ENCODE data around the gene CYP27A1.

CYP27A1 gene

DNA sequence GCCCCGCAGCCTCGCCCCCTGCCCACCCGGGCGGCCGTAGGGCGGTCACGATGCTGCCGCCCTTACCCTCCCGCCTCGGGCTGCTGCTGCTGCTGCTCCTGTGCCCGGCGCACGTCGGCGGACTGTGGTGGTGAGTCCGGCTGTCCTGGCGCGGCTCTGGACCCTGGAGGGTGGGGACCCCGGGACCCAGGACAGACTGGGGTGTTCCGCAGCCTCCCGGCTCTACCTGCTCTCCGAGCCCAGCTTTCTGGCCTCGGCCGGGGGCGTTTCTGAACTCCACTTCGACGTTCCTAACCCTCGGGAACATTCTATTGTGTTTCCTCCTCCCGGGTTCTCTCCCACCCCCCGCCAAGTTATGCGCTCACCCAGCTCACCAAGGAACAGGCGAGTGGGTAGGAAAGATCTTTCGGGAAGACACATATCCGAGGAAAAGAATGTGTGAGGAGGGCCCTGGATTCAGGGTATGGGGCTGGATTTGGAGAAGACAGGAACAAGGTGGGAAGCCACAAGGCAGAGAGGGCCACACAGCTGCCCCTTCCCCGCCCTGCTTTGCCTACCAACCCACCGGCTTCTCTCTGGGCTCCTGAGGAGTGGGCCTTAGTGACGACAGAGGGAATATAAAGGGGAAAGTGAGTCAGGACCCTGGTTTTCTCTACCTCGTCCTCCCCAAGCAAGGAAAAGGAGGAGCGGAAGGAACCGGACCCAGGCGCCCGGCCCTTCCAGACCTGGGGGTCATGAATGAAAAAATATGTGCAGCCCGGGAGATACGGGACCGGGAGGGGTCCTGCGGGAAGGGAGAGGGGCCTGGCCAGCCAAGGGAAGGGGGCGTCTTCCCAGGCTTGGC, 78.3 kb downstream of the CYP27A1 start:
- no peak for DNase-seq

DNA sequence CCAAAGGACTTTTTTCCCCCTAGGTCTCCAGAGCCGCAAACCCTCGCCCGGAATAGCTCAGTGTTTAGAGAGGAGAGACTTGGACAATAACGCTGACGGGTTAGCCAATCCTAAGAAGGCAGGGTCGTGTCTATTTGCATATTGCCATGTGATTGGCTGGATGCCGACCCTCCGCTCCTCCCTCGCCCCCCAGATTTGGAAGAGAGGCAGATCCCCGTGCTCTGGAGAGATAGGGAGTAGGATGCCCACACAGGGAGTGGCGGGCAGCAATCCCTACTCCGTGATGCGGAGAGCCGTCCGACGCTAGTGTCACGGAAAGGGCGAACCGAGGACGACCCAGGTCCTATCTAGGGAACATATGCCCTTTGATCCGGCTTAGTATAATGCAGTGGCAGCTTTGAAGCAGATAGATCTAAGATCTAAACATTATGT, 79.0 kb downstream of the CYP27A1 start:
- DNase-seq: no peak

DNA sequence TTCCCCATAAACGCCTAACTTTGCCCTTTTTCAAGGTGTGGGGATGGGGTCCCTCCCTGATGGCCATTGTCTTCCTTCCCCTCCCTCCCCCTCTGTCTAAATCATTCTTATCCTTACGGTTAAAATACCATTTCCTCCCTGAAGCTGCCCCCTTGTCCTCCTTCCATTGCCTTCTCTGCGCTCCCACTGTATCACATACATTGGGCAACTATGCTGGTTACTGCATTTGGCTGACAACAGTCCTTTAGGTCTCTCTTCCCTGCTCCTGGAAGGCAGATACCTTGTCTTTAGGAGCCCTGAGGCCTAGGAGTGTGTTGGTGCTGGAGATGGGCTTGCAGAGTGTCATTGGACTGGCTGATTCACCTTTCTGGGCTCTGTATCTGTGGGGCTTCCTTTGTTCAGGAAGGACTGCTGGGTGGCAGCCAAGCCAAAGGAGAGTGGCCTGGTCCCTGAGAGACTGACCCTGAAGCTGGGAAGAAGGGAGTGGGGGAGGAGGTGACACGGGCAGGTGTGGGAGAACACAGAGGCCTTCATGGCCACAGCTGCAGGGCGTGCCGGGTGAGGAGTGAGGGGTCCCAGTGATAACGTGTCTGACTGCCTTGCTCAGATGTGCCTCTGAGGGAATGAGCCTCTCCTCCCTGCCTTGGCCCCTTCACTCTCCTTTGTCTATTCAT, 79.8 kb downstream of the CYP27A1 start:
- DNase-seq: no peak

- DNase-seq: no peak
Measured at GRCh38 chr2:218863021-218863520, 81.1 kb downstream of the CYP27A1 start.
